WTC11 (cell line): ENCODE data around the gene CIART. TPM values are rescaled to one million over a fixed set of nuclear protein-coding genes. Genes with fewer than 3 reads are reported as not detected.

Experiments
- ATAC-seq: fragments of 200-7000 bp; cut with Tn5 transposase; 2 replicates; pipeline ENCODE4 v1.10.0; 2021; ENCODE audit warnings: mild to moderate bottlenecking, moderate library complexity
- CTCF ChIA-PET: fragments of 300-600 bp; sonication (Branson Sonifier 250); formaldehyde crosslinking; loops from one replicate; lab custom pipeline; 2021; ENCODE audit warnings: antibody characterized with exemption; lab: Charles Lee
- POLR2A ChIA-PET: fragments of 350-600 bp; sonication (Branson Sonifier 250); formaldehyde crosslinking; loops from one replicate; lab custom pipeline; 2021; ENCODE audit warnings: antibody characterized with exemption; lab: Charles Lee
- DNase-seq: peaks from one replicate; pipeline ENCODE4 v3.0.0; 2021; ENCODE audit warnings: low spot score
- H3K27ac Mint-ChIP-seq: 2 replicates; pipeline ENCODE4 v1.8.0; 2021; ENCODE audit warnings: mixed read lengths
- H3K27me3 Mint-ChIP-seq: 2 replicates; pipeline ENCODE4 v1.8.0; 2021; ENCODE audit warnings: low read depth, mild to moderate bottlenecking, moderate library complexity, mixed read lengths
- H3K36me3 Mint-ChIP-seq: 2 replicates; pipeline ENCODE4 v1.8.0; 2021; ENCODE audit warnings: mixed read lengths
- H3K4me1 Mint-ChIP-seq: 2 replicates; pipeline ENCODE4 v1.8.0; 2022; ENCODE audit warnings: mixed read lengths
- H3K4me3 Mint-ChIP-seq: 2 replicates; pipeline ENCODE4 v1.8.0; 2021; ENCODE audit warnings: mild to moderate bottlenecking, moderate library complexity, mixed read lengths
- H3K9me3 Mint-ChIP-seq: 2 replicates; pipeline ENCODE4 v1.8.0; 2021; ENCODE audit warnings: mixed read lengths
- ATF1 ChIP-seq: sonication (generic); formaldehyde crosslinking; IDR thresholded peaks from 2 replicates; pipeline ENCODE4 v1.8.1; 2023; ENCODE audit warnings: mild to moderate bottlenecking, moderate library complexity, missing genetic modification reagents
- E2F1 ChIP-seq: sonication (generic); formaldehyde crosslinking; IDR thresholded peaks from 2 replicates; pipeline ENCODE4 v1.8.0; 2022; ENCODE audit warnings: mild to moderate bottlenecking, missing genetic modification reagents
- ERG ChIP-seq: fragments of 250-450 bp; sonication (Bioruptor Pico); IDR thresholded peaks from 2 replicates; pipeline ENCODE4 v1.8.0; 2021; ENCODE audit warnings: mild to moderate bottlenecking
- HMGA2 ChIP-seq: fragments of 250-450 bp; sonication (Bioruptor Pico); IDR thresholded peaks from 2 replicates; pipeline ENCODE4 v1.4.0; 2021; ENCODE audit warnings: mild to moderate bottlenecking, moderate library complexity
- NR3C1 ChIP-seq: sonication (generic); formaldehyde crosslinking; conservative IDR thresholded peaks from 2 replicates; pipeline ENCODE4 v1.8.1; 2023; ENCODE audit warnings: low read depth, mild to moderate bottlenecking, missing genetic modification reagents
- PRRX2 ChIP-seq: fragments of 250-450 bp; sonication (Bioruptor Pico); IDR thresholded peaks from 2 replicates; pipeline ENCODE4 v1.8.0; 2021; ENCODE audit warnings: mild to moderate bottlenecking
- TCF7 ChIP-seq: sonication (generic); formaldehyde crosslinking; IDR thresholded peaks from 2 replicates; pipeline ENCODE4 v1.8.0; 2022; ENCODE audit warnings: mild to moderate bottlenecking, low read depth, missing genetic modification reagents, moderate library complexity
- ZNF219 ChIP-seq: sonication (generic); formaldehyde crosslinking; IDR thresholded peaks from 2 replicates; pipeline ENCODE4 v1.8.0; 2023; ENCODE audit warnings: missing genetic modification reagents, mild to moderate bottlenecking, borderline replicate concordance
- ZNF425 ChIP-seq: fragments of 250-450 bp; sonication (Bioruptor Pico); conservative IDR thresholded peaks from 2 replicates; pipeline ENCODE4 v1.9.0; 2021; ENCODE audit warnings: mild to moderate bottlenecking
- total RNA-seq: library from RNA; stranded (reverse); gene quantifications from 3 replicates; pipeline ENCODE4 v1.2.3, GENCODE V29; 2021
- TF ChIP-seq, protein P1 (sequence below): sonication (generic); formaldehyde crosslinking; IDR thresholded peaks from 2 replicates; pipeline ENCODE4 v1.8.0; 2022; ENCODE audit warnings: missing genetic modification reagents
- TF ChIP-seq, protein P2 (sequence below): fragments of 250-450 bp; sonication (Bioruptor Pico); IDR thresholded peaks from 2 replicates; pipeline ENCODE4 v1.9.0; 2021; ENCODE audit warnings: mild to moderate bottlenecking
- TF ChIP-seq, protein P3 (sequence below): sonication (generic); formaldehyde crosslinking; IDR thresholded peaks from 2 replicates; pipeline ENCODE4 v1.8.1; 2022; ENCODE audit warnings: mild to moderate bottlenecking, missing genetic modification reagents, moderate library complexity, borderline replicate concordance
- TF ChIP-seq, protein P4 (sequence below): sonication (generic); formaldehyde crosslinking; IDR thresholded peaks from 2 replicates; pipeline ENCODE4 v1.8.0; 2023; ENCODE audit warnings: missing genetic modification reagents
- TF ChIP-seq, protein P5 (sequence below): sonication (generic); formaldehyde crosslinking; IDR thresholded peaks from 2 replicates; pipeline ENCODE4 v1.8.1; 2022; ENCODE audit warnings: mild to moderate bottlenecking, moderate library complexity, missing genetic modification reagents
- TF ChIP-seq, protein P6 (sequence below): sonication (generic); formaldehyde crosslinking; IDR thresholded peaks from 2 replicates; pipeline ENCODE4 v1.8.1; 2022; ENCODE audit warnings: low read depth, mild to moderate bottlenecking, moderate library complexity, missing genetic modification reagents, borderline replicate concordance

CIART gene
- total RNA-seq, 1 experiment from 2014 or later = 7.8 TPM

GRCh38 chr1:150299716-150300115 lies 17.4 kb downstream of the CIART start (continued):
- TF ChIP-seq, protein P1, sequence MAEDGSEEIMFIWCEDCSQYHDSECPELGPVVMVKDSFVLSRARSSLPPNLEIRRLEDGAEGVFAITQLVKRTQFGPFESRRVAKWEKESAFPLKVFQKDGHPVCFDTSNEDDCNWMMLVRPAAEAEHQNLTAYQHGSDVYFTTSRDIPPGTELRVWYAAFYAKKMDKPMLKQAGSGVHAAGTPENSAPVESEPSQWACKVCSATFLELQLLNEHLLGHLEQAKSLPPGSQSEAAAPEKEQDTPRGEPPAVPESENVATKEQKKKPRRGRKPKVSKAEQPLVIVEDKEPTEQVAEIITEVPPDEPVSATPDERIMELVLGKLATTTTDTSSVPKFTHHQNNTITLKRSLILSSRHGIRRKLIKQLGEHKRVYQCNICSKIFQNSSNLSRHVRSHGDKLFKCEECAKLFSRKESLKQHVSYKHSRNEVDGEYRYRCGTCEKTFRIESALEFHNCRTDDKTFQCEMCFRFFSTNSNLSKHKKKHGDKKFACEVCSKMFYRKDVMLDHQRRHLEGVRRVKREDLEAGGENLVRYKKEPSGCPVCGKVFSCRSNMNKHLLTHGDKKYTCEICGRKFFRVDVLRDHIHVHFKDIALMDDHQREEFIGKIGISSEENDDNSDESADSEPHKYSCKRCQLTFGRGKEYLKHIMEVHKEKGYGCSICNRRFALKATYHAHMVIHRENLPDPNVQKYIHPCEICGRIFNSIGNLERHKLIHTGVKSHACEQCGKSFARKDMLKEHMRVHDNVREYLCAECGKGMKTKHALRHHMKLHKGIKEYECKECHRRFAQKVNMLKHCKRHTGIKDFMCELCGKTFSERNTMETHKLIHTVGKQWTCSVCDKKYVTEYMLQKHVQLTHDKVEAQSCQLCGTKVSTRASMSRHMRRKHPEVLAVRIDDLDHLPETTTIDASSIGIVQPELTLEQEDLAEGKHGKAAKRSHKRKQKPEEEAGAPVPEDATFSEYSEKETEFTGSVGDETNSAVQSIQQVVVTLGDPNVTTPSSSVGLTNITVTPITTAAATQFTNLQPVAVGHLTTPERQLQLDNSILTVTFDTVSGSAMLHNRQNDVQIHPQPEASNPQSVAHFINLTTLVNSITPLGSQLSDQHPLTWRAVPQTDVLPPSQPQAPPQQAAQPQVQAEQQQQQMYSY = no peak
- TF ChIP-seq ZNF219 (CRISPR knock-in tag) (no peak), E2F1 (CRISPR knock-in tag) (no peak), ERG (no peak)
- TF ChIP-seq, protein P2, sequence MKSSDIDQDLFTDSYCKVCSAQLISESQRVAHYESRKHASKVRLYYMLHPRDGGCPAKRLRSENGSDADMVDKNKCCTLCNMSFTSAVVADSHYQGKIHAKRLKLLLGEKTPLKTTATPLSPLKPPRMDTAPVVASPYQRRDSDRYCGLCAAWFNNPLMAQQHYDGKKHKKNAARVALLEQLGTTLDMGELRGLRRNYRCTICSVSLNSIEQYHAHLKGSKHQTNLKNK (CRISPR knock-in tag) = no peak

- Mint-ChIP-seq H3K27me3 (no peaks in the 10 kb centered on the region), H3K27ac (peak overlapping the region; percentile 92), H3K4me1 (peaks cover 37% of the 10 kb centered on the region), H3K36me3 (peaks cover 70% of the 10 kb centered on the region), H3K9me3 (no peaks in the 10 kb centered on the region), H3K4me3 (peak overlapping the region; percentile 44)
- POLR2A ChIA-PET = interaction anchor here (1.0 kb wide), 1 partner anchor 61 kb away, joined by 3 read pairs; the partner anchor contains the start of gene RPRD2
- TF ChIP-seq PRRX2 (CRISPR knock-in tag) = no peak
- no peak for TF ChIP-seq NR3C1 (CRISPR knock-in tag)
- TF ChIP-seq HMGA2 (CRISPR knock-in tag) = no peak
- TF ChIP-seq, protein P1 = no peak
- DNase-seq = peak; percentile 44
- CTCF ChIA-PET = interaction anchor here (2.1 kb wide), 1 partner anchor 46 kb away, joined by 5 read pairs; no protein-coding TSS in a partner anchor
- ATAC-seq = peak; percentile 40
Measured at GRCh38 chr1:150302338-150302737, 20.0 kb downstream of the CIART start.

DNA sequence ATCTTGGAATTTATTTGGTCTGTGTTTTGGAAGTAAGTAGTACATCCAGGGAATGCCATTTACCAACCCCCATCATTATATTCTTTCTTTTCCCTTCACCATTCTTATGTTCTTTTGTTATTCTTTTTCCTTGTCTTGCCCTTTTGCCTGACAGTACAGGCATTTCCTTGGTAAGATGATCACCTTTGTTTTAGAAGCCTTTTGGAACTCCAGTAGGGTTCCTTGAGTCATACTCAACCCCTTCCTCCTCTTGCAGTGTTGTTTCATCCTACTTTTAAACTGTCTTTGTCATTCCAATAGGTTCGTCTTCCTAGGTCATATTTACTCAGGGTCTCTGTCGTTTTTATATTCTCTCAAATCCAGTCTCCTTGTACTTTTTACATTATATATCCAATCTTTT lies 20.5 kb downstream of the CIART start:
- ChIA-PET CTCF (no interaction called here), POLR2A (interaction anchor here (1.0 kb wide), 1 partner anchor 61 kb away, joined by 3 read pairs; the partner anchor contains the start of gene RPRD2)
- H3K9me3 Mint-ChIP-seq = no peaks in the 10 kb centered on the region
- H3K36me3 Mint-ChIP-seq = peaks cover 67% of the 10 kb centered on the region
- ATAC-seq = peak; percentile 59
- peak overlapping the region; percentile 44 for H3K4me3 Mint-ChIP-seq
- DNase-seq = no peak
- H3K27me3 Mint-ChIP-seq = no peaks in the 10 kb centered on the region
- H3K27ac Mint-ChIP-seq = peak overlapping the region; percentile 92
- peaks cover 37% of the 10 kb centered on the region for H3K4me1 Mint-ChIP-seq
- TF ChIP-seq ZNF425 = no peak
- TF ChIP-seq, protein P3, sequence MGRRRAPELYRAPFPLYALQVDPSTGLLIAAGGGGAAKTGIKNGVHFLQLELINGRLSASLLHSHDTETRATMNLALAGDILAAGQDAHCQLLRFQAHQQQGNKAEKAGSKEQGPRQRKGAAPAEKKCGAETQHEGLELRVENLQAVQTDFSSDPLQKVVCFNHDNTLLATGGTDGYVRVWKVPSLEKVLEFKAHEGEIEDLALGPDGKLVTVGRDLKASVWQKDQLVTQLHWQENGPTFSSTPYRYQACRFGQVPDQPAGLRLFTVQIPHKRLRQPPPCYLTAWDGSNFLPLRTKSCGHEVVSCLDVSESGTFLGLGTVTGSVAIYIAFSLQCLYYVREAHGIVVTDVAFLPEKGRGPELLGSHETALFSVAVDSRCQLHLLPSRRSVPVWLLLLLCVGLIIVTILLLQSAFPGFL (CRISPR knock-in tag) = no peak
- no peak for TF ChIP-seq TCF7 (CRISPR knock-in tag)
- TF ChIP-seq, protein P4, sequence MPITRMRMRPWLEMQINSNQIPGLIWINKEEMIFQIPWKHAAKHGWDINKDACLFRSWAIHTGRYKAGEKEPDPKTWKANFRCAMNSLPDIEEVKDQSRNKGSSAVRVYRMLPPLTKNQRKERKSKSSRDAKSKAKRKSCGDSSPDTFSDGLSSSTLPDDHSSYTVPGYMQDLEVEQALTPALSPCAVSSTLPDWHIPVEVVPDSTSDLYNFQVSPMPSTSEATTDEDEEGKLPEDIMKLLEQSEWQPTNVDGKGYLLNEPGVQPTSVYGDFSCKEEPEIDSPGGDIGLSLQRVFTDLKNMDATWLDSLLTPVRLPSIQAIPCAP (CRISPR knock-in tag) = no peak
- no peak for TF ChIP-seq ATF1 (CRISPR knock-in tag)
- TF ChIP-seq, protein P5, sequence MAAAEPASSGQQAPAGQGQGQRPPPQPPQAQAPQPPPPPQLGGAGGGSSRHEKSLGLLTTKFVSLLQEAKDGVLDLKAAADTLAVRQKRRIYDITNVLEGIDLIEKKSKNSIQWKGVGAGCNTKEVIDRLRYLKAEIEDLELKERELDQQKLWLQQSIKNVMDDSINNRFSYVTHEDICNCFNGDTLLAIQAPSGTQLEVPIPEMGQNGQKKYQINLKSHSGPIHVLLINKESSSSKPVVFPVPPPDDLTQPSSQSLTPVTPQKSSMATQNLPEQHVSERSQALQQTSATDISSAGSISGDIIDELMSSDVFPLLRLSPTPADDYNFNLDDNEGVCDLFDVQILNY (CRISPR knock-in tag) = no peak
- TF ChIP-seq, protein P6, sequence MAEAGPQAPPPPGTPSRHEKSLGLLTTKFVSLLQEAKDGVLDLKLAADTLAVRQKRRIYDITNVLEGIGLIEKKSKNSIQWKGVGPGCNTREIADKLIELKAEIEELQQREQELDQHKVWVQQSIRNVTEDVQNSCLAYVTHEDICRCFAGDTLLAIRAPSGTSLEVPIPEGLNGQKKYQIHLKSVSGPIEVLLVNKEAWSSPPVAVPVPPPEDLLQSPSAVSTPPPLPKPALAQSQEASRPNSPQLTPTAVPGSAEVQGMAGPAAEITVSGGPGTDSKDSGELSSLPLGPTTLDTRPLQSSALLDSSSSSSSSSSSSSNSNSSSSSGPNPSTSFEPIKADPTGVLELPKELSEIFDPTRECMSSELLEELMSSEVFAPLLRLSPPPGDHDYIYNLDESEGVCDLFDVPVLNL (CRISPR knock-in tag) = no peak
